Tibial artery (tissue), 4 donors: ENCODE data around the gene MAP1LC3C.

Source experiments
- DNase-seq, 2 donors: peaks; one replicate each; pipeline ENCODE4 v3.0.0-alpha.2; 2019
- H3K27ac ChIP-seq, 2 donors: fragments of 200-600 bp; sonication (generic) in 1 of 2; 1 replicate in 1 of 2; 2 replicates in 1 of 2; pipeline ENCODE4 v1.5.1; 2018 to 2019; ENCODE audit warnings: mild to moderate bottlenecking in 1 of 2
- H3K27me3 ChIP-seq, 2 donors: fragments of 200-600 bp; sonication (generic) in 1 of 2; one replicate each; pipeline versions ENCODE4 v1.5.1 to v1.6.0; 2016 to 2019
- H3K36me3 ChIP-seq, 3 donors: fragments of 200-600 bp; sonication (generic) in 2 of 3; one replicate each; pipeline ENCODE4 v1.5.1; 2016 to 2019; ENCODE audit warnings: mild to moderate bottlenecking in 2 of 3
- H3K4me1 ChIP-seq, 4 donors: fragments of 200-600 bp; sonication (generic) in 2 of 4; 1 replicate in 3 of 4; 2 replicates in 1 of 4; pipeline ENCODE4 v1.5.1; 2016 to 2019
- H3K4me3 ChIP-seq, 2 donors: fragments of 200-600 bp; sonication (generic) in 1 of 2; 1 replicate in 1 of 2; 2 replicates in 1 of 2; pipeline ENCODE4 v1.5.1; 2018 to 2019; ENCODE audit warnings: mild to moderate bottlenecking in 2 of 2
- H3K9me3 ChIP-seq, 3 donors: fragments of 200-600 bp; sonication (generic) in 1 of 3; one replicate each; pipeline ENCODE4 v1.5.1; 2016 to 2019
- CTCF ChIP-seq, 2 experiments: fragments of 200-600 bp in 1 of 2; fragments of 450-650 bp in 1 of 2; IDR thresholded peaks; one replicate each; pipeline ENCODE4 v1.5.1; 2017 to 2019; ENCODE audit warnings: antibody characterized with exemption in 2 of 2, mild to moderate bottlenecking in 1 of 2, moderate library complexity in 1 of 2
- intact Hi-C: fragments of 100-400 bp; cut with DNase I; formaldehyde crosslinking; loops from one replicate; pipeline ENCODE4 v1.15.0; 2023; ENCODE audit warnings: low total_unique reads

Gene MAP1LC3C

DNA sequence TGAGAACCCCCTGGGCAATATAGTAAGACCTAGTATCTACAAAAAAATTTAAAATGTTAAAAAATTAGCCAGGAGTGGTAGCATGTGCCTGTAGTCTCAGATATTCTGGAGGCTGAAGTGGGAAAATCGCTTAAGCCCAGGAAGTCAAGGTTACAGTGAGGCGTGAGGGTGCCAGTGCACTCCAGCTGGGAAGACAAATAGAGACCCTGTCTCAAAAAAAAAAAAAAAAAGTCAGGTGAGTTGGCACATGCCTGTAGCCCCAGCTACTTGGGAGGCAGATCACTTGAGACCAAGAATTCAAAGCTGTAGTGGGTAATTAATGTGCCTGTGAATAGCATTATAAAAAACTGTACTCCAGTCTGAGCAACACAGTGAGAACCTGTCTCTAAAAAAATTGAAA lies 36.7 kb downstream of the MAP1LC3C start:
- H3K27ac ChIP-seq = no peak overlapping the region
- no peak for DNase-seq
- no peak for TF ChIP-seq CTCF (IDR thresholded peaks at IDR 0.05)

GRCh38 chr1:241957692-241958494 lies 41.0 kb downstream of the MAP1LC3C start, which contains the start of gene BECN2:
BECN2 (plus strand) TSS chr1:241957767; CDS start chr1:241957767, 0 bp downstream.
- Histone ChIP-seq H3K4me1 (no peaks in the 10 kb centered on the region), H3K4me3 (no peak within 1 kb of the TSS), H3K36me3 (no peaks in the 10 kb centered on the region), H3K27me3 (no peaks in the 10 kb centered on the region), H3K9me3 (no peaks in the 10 kb centered on the region), H3K27ac (no peak within 1 kb of the TSS)
- intact Hi-C loops = no loop called here
- no peak for DNase-seq
- TF ChIP-seq CTCF (IDR thresholded peaks at IDR 0.05) = no peak

More for the DNA sequence above, 36.7 kb downstream of the MAP1LC3C start:
- intact Hi-C loops = no loop called here
- H3K27me3 ChIP-seq = no peaks in the 10 kb centered on the region
- no peaks in the 10 kb centered on the region for H3K9me3 ChIP-seq
- no peaks in the 10 kb centered on the region for H3K36me3 ChIP-seq
- H3K4me3 ChIP-seq = no peak overlapping the region
- no peaks in the 10 kb centered on the region for H3K4me1 ChIP-seq

DNA sequence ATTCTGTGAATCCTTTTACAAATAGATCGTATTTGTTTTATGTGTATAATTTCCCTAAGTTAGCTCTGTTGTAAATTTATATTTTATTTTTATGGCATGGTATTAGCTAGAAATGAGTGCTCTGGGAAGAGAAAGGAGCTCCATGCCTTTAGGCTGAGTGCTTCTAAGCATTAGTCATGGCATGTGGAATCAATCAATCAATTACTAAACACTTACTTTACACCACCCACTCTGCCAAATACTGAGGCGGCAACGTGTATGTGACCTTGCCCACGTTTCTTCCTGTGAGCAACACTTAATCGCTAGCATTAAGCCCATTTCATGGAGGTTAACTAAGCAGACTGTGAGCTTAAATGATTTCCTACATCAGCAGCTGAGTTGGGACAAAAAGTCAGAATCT lies 48.5 kb downstream of the MAP1LC3C start:
- no peak for TF ChIP-seq CTCF (IDR thresholded peaks at IDR 0.05)
- Histone ChIP-seq H3K27ac (no peak overlapping the region), H3K9me3 (no peaks in the 10 kb centered on the region), H3K27me3 (no peaks in the 10 kb centered on the region), H3K36me3 (no peaks in the 10 kb centered on the region), H3K4me3 (no peak overlapping the region), H3K4me1 (no peaks in the 10 kb centered on the region)
- no peak for DNase-seq
- intact Hi-C loops = no loop called here

DNA sequence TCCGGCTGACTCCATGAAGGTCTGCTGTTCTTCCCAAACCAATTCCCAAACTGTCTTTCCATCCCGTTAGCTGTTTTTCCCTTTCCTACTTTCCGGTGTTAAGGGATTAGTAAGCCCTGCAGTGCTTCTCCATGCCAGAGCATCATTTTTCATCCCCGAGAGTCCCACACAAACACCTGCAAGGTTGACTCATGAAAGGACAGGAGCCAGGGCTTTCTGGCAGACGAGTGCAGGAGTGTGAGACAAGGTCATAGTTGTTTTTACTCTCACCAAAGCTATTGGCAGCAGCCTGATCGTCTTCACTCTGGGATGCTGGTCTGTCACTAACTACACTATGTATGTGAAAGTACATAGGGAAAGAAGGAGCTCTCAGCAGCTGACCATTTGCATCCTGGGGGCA lies 51.5 kb downstream of the MAP1LC3C start:
- no peak overlapping the region for H3K4me3 ChIP-seq
- intact Hi-C loops = no loop called here
- H3K4me1 ChIP-seq = no peaks in the 10 kb centered on the region
- H3K9me3 ChIP-seq = no peaks in the 10 kb centered on the region
- no peak for TF ChIP-seq CTCF (IDR thresholded peaks at IDR 0.05)
- DNase-seq = no peak
- no peaks in the 10 kb centered on the region for H3K27me3 ChIP-seq
- H3K27ac ChIP-seq = no peak overlapping the region
- H3K36me3 ChIP-seq = no peaks in the 10 kb centered on the region
